Measurements from ENCODE around the gene MALAT1.

The MALAT1 gene

DNA sequence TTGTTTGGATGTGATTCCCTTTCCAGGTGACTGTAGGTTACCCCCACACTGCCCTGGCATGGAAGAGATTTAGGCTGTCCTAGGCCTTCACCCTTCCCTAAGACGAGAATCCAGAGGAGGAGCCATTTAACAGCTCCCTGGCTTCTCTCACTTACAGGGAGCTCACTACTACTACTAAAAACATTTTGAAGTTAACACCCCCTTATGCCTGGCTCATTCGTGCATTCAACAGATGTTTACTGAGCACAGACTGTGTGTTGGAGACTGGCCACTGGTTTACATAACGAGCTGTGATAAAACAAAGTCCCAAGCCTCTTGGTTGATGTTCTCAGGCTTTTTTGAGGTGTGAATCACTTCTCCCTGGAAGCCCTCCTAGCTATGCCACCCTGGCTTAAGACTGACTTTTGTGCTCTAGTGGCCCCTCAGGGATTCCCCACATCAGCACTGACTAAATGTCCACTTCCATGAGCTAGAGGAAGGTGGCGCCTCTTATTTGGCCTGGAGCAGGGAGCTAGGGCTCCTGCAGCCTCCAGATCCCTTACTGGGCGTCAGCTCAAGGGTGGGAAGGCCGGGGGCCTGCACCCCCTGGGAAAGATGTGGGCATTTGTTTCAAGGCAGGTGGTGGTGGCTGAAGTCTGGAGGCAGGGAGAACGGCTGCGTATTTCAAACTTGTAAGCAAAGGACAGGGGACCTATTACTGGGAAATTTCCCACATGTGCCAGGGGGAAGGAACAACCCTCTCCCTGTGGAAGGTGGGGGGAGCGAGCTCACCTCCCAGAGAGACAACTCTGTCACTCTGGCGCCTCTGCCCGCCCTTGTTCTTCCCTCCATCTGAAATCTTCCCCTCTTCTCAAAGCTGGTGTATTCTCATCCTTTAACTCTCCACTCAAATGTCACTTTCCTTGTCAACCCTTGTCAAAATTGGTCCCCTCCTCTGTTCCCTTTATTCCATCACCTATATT lies 19.4 kb upstream of the MALAT1 start:
- peak; percentile 63 for DNase-seq

DNA sequence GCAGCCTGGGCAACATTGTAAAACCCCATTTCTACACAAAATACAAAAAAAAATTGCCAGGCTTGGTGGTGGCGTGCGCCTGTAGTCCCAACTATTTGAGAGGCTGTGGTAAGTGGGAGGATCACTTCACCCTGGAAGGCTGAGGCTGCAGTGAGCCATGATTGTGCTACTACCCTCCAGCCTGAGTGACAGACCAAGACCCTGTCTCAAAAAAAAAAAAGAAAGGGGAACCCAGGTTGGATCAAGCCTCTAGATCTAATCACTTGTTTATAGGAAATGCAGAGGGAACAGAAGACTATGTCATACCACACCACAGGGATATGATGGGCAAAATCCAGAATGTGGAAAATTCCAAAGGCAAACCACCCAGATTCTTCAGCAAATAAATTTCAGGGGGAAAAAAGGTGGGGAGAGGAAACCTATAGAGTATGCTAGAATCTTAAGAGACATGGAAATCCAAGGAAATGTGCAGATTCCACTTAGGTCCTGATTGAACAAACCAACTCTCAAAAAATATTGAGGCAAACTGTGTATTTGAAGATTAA lies 16.5 kb upstream of the MALAT1 start:
- DNase-seq: no peak

DNA sequence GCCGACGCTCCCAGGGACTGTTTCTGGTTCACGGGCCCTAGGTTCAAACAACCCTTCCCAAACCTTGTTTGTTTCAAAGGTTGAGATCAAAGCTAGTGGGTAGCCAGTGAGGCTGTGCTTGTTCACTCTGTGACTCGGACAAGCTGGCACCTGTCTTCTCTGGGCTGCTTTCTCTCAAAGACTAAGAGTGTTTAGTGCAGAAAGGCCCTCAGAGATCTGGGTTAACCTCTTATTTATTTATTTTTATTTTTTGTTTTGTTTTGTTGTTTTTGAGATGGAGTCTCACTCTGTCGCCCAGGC lies 13.0 kb upstream of the MALAT1 start:
- no peak for DNase-seq

DNA sequence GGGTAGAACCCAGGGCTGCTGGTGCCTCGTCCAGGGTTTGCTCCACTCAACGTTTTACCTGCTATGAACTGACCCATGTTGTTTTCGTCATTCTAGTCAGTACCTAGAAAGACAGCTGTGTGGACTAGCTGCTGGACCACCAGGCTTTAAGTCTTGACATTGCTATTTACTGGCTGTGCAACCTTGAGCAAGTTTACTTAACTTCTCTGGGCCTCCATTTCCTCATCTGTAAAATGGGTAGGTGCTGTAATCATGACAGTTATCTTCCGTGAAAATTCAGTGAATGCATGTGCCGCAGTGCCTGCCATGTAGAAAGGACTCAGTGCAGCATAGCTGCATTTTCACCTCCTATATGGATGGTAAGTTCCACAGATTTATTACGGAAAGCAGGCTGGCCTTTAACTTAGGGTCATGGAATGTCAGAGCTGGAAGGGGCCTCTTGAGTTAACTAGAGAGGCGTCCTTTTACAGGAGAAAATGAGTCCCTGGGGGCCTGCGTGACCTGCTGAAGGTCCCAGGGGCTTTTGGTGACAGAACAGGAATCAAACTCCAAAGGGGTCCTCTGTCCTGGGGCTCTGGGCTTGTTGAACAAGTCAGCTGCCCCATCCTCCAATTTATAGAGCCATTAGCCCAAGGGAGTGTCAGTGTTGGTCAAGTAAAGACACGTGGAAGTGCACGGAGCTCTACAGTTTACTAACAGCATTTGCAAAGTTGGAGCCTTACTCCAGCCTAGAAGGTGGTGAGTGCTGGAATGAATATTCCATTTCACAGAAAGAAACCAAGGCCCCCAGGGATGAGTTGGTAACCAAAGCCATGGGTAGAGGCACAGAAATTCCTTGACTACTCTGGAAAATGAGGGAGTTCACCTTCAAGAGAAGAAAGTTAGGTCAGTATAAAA lies 12.0 kb upstream of the MALAT1 start:
- no peak for DNase-seq

DNA sequence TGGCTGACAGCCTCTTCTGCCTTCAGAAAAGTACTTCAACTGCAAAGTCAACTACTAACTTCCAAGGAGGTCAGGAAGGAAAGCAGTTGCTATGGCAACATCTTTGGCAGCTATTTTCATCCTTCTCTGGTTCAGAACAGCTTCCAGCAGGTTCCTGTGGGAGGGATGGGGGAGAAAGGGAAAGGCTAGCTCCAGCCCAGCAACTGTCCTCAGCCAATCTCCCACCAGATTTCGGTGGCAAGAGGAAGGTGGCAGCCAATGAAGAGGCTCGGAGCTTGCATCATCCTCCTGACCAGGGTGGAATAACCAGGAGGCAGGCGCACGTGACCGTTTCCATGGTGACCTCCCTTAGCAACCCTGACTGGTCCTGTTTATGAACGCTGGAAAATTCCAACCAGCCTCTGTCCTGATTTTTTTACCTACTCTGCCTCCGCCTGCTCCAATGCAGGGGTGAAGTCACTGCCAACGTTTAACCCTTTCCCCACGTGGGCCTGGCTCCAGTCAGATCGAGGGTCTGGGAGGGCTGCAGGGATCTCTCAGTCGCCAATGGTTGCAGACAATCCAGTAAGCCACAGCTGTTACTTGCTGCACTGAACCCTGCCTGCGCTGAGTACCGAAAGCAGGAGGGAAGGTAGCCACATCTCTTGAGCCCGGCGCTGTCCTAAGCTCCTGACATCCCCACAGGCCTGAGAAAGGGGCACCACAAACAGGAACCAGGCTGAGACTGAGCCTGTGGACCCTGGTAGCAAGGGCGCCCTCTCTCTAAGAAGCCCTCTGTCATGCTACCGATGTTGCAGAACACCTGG lies 11.2 kb upstream of the MALAT1 start:
- peak; percentile 99 for DNase-seq

DNA sequence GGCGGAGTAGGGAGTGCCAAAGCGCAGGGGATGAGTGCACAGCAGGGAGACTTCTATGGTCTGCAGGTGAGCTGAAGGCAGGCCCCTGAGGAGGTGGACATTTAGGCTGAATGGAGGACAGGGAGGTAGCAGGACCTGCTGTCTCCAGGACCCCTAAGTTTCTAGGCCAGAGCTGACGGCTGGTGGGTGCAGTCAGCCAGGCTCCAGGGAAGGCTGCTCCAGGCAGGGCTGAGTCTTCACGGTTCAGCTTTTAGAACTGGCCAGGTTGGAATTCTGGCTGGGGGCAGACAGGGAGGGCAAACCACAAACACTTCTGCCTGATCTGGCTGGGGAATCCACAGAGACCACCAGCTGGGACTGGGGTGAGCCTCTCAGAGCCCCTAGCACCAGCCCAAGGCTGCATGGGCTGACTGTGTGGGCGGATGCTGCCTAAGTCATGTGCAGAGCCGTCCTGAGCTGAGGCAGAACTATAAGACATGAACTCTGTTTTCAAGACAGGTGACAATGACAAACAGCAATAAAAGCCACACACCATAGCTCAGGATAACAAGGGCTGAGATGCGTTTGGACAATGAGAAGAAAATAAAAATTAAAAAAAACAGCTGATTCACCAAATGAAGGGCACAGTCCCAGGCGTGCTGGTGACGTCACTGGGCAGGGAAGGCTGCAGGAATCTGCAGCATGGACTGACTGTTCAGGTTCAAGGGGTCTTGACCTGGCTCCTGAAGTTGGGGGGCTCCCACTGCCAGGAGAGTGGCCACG lies 10.4 kb upstream of the MALAT1 start:
- DNase-seq: peak; percentile 45

DNA sequence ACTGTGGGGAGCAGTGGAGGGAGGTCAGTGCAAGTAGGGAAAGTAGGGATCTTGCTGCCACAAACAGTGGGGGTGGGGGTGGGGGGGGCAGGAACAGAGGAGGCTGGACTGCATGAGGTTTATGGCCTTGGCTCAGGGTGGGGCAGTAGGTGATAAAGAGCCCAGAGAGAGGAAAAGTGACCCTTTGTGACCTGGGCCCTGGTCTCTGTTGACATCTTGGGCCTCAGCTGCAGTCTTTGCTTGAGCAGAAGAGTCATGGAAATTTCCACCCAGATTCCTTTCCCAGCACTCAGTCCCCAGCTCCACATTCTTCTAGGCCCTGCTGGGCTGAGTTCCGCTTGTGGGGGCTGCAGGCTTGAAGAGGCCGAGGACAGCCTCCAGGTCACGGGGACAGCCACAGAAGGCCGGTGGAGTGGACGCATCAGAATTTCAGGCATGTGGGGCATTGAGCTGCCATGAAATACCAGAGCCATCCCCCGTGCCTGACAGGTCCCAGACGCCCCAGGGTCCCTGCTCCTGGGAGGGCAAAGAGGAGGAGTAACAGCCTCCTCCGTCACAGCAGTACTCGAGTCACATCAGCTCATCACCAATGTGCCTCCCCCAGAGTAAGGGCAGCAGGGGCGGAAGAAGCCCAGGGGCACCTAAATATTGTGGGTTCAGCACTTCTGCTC lies 9.7 kb upstream of the MALAT1 start:
- peak; percentile 83 for DNase-seq

DNA sequence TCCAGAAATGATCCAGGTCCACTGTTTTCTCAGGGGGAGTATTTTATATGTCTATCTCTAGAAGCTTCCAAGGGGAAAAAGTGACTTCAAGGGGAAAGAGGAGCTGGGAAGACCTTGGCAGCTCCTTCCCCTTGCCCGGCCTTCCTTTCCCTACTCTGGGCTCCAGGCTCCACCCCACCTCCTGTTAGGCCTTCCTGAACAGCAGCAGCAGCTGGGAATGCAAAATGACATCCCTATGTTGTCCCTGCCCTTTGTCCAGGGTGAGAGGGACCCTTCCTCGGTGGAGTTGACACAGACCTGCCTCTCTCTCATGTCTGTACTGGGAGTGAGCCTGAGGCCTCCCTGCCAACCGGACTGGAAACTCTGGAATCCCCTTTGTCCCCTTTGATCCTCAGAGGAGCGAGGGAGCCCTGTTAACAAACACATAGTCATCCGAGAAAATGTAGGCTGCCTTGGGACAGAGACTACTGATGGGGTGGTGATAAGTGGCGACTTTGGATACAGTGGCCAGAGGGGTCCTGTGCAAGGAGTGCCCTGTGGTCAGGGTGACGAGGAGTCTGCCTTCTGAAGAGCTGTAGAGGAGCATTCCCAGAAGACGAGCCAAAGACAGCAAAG lies 9.0 kb upstream of the MALAT1 start:
- DNase-seq: peak; percentile 79

DNA sequence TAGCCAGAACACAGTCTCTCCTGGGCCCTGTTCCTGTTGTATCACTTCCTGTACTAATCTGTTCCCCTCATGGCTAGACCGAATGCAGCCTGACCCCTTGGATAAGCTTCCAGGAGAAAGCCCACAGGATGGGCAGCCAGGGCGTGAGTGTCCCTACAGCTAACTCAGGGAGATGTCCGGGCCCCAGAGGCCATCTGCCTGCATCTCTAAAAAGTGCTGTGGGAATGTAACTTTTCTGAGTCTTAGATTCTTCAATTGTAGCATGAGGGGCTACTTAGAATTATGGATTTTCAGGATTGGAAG lies 7.7 kb upstream of the MALAT1 start:
- no peak for DNase-seq

DNA sequence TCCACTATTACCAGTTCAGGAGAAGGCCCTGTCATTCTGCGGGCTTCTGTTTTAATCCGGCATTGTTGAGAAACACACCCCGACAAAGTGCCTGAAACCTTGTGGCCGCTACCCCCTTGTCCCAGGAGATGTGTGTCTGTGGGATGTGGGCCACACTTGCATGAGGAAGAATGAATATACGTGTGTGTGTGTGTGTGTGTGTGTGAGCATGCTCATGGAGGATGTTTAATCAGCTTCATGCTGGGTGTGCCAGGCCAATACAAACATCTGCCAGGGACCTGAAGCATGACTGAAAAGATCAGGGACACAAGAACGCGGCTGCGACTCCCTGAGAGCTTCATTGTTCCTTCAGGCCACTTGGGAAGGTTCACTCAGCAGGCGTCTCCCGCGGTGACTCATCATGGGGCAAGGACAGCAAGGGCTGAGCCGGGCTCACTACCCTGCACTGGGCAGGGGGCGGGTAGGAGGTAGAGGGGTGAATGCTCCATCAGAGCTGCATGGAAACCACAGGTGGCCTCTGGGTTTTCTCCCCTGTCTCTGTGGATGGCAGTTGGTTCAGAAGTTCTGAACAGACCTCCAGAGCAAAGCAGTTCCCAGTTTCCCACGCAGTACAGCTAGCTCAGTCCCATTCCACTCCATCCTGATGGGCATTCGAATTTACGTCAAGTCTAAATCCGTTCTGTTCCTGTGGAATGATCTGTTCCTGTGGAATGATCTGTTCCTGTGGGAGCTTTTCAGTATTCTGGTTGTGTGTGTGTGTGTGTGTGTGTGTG lies 7.0 kb upstream of the MALAT1 start:
- DNase-seq: peak; percentile 68

DNA sequence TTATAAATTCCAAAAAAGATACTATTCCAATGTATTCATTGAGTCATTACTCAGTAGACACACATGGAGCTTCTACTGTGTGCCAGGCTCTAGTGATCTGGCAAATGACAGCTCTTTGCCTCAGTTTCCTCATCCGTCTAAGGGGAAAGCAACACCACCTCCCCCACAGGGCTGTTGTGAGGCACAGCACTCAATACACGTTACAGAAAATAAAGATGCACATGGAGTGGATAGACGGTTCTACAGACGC lies 6.5 kb upstream of the MALAT1 start:
- no peak for DNase-seq

DNA sequence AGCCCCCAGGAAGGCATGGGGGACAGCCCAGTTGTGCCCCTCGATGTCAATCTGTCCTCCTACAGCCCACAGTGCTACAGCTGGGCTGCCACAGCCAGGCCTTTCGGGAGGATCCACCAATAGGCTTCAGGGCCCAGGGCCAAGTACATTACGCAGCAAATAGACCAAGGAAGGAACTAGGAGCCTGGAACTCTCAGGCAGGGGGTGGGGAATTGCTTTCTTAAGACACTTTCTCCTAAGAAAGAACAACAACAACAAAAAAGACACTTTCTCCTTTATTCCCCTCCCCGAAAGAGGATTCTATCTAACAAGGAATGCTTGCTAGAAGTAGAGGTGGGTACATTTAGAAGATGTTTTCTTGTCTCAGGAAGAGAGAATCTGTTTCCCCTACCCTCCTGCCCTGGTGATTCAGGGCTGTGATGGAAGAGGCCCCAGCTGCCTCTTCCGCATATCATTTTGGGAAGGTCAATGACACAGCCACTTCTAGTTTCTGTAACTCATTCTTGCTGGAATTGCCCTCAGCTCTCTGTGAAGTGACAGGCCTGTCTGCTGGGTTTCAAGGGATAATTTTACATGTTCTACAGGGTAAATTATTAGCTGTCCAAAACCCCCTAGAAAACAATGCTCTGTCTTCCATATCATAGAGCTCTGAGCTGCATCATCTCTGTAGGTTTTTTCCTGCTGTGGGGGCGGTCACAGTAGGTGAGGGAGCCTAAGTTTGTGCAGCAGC lies 6.0 kb upstream of the MALAT1 start:
- DNase-seq: peak; percentile 80

DNA sequence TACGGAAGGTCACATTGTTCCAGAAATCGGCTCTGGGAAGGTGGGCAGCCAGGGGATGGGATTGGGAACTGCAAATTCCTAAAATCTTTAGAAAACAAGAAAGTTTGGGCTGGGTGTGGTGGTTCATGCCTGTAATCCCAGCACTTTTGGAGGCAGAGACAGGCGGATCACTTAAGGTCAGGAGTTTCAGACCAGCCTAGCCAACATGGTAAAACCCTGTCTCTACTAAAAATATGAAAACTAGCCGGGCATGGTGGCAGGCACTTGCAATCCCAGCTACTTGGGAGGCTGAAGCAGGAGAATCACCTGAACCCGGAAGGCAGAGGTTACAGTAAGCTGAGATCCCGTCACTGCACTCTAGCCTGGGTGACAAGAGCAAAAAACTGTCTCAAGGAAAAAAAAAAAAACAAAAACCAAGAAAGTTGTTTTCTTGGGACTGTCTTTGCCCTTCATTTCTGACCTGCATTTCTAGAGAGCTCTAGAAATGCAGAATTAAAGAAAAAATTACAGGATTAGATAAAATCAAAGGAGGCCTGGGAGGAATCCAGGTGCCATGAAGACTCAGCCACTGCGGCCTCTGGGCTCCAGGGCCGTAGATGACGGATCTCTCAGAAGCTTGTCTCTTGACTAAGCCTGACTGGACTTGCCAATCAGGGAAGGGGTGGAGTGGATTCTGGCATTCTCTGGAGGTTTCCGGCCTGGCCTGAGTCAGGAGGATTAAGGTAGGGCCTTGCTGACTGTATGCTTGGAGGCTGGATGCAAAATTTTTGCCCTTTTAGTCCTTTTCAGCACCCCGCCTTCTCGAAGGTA lies 5.3 kb upstream of the MALAT1 start:
- peak; percentile 74 for DNase-seq

DNA sequence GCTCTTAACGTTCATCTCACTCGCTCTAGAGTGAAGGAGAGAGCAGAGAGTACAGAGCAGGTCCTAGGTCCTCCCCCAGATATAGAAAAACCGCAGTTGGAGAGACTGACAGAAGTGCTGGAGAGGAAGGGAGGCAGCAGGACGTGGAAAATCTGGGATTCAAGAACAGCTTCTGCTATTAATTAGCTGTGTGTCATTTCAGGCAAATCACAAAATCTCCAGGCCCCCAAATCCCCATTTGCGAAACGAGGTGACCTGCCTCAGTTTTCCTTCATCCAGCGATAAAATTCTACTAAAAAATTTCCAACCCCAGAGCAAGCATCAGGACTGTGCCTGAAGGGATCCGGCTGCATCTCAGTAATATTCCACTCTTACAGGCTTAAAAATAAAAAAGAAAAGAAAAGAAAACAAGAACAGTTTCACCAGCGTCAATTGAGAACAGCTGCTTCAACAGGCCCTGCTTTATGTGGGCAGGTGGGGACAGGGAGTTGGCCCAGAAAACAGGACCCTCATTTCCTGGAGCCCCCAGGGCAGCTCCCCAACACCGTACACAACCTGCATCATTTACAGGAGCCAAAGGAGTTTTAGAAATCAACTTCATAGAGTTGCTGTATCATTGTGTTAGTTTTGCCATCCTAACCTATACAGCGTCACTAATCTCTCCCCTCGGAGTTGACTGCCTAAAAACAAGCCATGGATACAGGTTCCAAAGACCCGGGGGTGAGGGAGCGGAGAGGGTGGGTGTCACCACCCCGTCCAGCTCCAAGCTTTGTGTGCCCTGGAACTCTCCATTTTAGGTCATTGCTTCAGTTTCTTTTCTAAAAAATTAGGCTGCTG lies 2.3 kb upstream of the MALAT1 start:
- DNase-seq: peak; percentile 59

DNA sequence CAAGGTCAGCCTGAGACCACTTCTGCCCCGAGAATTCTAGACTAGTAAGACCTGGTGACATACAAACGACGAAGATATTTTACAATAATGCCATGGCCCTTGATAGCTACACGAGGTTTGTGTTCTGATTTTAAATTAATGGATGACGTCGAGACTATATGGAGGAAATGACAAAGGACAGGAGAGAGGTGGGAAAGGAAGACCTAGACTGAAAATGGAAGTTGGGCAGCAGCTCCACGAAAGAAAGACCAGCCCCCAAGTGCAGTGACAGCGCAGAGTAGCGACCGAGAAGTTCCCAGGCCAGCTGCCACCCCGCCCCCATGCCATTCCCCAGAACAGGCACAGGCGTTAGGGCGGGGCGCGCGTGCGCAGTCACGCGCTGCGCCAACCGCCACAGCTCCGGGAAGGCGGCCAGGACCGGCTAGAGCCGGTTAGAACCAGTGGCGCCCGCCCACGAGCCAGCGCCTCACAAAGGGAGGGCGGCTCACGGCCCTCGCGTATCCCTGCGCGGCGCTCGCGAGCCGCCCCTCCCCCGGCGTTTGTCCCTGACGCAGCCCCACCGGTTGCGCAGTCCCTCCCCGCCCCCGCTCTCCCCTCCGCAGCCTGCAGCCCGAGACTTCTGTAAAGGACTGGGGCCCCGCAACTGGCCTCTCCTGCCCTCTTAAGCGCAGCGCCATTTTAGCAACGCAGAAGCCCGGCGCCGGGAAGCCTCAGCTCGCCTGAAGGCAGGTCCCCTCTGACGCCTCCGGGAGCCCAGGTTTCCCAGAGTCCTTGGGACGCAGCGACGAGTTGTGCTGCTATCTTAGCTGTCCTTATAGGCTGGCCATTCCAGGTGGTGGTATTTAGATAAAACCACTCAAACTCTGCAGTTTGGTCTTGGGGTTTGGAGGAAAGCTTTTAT lies 1.5 kb upstream of the MALAT1 start:
- peak; percentile 100 for DNase-seq

DNA sequence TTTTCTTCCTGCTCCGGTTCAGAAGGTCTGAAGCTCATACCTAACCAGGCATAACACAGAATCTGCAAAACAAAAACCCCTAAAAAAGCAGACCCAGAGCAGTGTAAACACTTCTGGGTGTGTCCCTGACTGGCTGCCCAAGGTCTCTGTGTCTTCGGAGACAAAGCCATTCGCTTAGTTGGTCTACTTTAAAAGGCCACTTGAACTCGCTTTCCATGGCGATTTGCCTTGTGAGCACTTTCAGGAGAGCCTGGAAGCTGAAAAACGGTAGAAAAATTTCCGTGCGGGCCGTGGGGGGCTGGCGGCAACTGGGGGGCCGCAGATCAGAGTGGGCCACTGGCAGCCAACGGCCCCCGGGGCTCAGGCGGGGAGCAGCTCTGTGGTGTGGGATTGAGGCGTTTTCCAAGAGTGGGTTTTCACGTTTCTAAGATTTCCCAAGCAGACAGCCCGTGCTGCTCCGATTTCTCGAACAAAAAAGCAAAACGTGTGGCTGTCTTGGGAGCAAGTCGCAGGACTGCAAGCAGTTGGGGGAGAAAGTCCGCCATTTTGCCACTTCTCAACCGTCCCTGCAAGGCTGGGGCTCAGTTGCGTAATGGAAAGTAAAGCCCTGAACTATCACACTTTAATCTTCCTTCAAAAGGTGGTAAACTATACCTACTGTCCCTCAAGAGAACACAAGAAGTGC lies 661 bp upstream of the MALAT1 start:
- DNase-seq: peak; percentile 71

DNA sequence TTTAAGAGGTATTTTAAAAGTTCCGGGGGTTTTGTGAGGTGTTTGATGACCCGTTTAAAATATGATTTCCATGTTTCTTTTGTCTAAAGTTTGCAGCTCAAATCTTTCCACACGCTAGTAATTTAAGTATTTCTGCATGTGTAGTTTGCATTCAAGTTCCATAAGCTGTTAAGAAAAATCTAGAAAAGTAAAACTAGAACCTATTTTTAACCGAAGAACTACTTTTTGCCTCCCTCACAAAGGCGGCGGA lies 193 bp upstream of the MALAT1 start:
- no peak for DNase-seq

All from left hindlimb (tissue), 1 donor.